HG02642 (cell line): ENCODE measurements around the gene MALT1.
A peak's percentile ranks its signal among the peaks of the same experiment; 100 is the strongest.
"Not testable (repeated sequence)": the region's sequence is repeated elsewhere in the genome, so short reads cannot be mapped to it uniquely, and the experiment has no call there.

ENCODE experiments used
- ATAC-seq: cut with Tn5 transposase; IDR thresholded peaks from one replicate; pipeline ENCODE4 v1.9.1; 2021; ENCODE audit warnings: mild to moderate bottlenecking; ENCODE audit not compliant: unreplicated experiment, poor library complexity

Gene MALT1, protein sequence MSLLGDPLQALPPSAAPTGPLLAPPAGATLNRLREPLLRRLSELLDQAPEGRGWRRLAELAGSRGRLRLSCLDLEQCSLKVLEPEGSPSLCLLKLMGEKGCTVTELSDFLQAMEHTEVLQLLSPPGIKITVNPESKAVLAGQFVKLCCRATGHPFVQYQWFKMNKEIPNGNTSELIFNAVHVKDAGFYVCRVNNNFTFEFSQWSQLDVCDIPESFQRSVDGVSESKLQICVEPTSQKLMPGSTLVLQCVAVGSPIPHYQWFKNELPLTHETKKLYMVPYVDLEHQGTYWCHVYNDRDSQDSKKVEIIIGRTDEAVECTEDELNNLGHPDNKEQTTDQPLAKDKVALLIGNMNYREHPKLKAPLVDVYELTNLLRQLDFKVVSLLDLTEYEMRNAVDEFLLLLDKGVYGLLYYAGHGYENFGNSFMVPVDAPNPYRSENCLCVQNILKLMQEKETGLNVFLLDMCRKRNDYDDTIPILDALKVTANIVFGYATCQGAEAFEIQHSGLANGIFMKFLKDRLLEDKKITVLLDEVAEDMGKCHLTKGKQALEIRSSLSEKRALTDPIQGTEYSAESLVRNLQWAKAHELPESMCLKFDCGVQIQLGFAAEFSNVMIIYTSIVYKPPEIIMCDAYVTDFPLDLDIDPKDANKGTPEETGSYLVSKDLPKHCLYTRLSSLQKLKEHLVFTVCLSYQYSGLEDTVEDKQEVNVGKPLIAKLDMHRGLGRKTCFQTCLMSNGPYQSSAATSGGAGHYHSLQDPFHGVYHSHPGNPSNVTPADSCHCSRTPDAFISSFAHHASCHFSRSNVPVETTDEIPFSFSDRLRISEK

DNA sequence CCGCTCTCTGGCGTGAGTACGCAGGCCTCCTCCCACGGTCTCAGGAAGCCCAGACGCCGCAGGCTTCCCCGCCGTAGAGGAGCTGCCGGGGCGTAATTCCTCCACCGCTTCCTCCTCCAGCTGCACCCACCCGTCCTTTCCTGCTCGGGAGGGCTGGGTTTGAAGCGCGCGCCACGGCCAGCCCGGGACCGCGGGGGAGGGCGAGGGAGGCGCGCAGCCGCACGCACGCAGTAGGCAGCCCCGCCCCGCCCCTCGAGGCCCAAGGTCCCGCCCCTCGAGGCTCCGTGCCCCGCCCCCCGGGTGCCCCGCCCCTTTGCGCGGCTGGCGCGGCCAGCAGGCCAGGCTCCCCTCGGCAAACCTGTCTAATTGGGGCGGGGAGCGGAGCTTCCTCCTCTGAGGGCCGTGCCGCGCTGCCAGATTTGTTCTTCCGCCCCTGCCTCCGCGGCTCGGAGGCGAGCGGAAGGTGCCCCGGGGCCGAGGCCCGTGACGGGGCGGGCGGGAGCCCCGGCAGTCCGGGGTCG lies at the start of gene MALT1:
TSS of gene MALT1 (plus strand) at position 355 of the 521 bp plus-strand sequence. CDS start 179 bp downstream, outside the sequence.
- ATAC-seq, result peak; percentile 79

DNA sequence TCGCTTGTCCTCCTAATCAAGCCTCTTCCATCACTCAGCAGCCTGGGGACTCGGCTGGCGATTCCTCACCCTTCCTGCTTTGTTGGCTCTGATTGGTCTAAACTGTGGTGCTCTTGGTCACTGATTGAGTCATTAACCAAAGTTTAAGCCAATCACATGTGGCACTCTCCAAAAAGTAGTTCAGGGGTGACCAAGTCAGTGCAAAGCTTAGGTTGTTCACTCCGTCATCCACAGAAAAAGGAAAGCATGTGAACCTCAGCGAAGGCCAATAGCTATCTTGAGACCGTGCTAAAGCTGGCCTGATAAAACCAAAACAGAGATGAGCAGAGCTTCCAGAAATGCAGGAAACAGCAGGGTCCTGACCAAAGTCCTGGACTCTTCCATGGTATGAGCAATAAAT lies 47.3 kb upstream of the MALT1 start:
- ATAC-seq, result no peak

DNA sequence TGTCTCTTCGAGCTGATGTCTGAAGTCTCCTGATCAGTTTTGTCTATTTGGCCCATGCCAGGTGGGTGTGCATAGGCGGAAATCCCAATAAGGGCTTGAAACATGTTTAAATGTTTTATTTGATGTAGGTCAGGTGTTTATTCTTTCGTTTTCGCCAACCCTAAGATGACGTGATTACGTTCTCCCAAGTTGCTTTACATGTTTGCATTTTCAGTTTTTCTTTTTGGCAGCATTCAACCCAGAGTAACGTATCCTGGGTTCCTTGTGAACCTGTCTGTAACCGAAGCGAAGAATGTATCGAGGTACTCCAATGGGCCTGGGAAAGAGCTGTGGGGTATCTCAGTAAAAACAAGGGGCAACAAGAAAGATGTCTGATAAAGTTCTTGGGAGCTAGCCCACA lies 45.4 kb upstream of the MALT1 start:
- no peak for ATAC-seq

DNA sequence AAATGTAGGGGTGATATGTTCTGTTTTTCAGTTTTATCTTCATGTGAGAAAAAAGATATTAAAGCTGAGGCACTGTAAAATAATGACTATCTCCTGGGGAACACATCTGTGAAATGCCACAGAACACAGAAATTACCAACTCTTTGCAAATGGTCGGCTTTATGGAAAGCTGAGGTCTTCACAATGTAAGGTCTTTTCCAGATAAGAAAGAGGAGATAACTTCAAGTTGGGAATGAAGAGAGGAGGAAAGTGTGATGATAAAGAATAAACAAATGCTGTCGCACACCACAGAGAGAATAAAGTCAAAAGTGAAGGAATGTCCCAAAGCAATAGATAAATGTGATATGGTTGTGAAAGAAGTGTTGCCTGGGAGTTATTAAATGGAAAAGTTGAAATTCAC lies 41.2 kb upstream of the MALT1 start:
- ATAC-seq, result no peak

DNA sequence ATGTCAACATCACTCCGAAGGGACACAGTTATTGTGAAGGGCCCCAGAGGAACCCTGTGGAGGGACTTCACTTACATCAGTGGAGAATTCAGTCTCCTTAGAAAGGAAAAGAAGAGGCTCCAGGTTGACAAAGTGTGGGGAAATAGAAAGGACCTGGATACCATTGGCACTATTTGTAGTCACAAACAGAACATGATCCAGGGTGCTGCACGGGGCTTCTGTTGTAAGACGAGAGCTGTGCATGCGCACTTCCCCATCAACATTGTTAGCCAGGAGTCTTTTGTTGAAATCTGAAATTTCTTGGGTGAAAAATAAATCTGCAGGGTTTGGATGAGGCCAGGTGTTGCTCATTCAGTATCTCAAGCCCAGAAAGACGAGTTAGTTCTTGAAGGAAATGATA lies 40.0 kb upstream of the MALT1 start:
- ATAC-seq, result no peak

DNA sequence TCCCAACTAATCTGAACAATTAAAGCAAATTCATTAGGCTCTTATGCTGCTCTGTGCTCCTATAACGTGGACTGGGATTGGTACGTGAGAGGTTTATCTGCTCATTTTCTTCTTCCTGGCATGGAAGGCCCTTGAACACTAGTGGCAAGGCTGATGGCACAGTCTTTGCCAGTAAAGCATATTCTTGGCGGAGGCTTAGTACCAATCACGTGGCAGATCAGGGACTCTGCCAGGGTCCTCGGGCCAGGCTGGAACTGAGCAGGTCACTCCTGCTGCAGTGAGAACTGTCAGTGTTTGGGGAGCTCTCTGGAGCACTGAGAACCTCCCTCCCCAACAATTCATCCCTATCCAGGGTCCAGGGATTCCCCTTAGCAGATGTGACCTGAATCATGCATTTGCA lies 38.7 kb upstream of the MALT1 start:
- ATAC-seq, result no peak

DNA sequence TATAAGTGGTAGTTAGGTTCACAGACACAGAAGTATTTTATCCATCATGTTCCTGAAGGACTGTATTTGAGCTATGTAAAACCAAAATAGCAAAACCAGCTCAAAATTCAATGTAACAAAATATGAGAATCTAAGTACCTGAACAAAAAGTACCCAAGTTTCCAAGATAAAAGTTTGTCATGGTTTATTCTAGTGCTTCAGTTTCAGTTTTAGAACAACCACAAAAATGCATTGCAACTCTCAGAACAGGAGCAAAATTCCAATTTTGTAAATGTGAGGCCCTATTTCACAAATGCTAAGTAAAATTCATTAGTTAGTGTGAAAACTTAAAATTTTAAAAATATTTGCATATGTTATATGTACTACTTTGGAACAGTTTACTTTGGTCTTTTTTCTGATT lies 37.4 kb upstream of the MALT1 start:
- ATAC-seq, result no peak

DNA sequence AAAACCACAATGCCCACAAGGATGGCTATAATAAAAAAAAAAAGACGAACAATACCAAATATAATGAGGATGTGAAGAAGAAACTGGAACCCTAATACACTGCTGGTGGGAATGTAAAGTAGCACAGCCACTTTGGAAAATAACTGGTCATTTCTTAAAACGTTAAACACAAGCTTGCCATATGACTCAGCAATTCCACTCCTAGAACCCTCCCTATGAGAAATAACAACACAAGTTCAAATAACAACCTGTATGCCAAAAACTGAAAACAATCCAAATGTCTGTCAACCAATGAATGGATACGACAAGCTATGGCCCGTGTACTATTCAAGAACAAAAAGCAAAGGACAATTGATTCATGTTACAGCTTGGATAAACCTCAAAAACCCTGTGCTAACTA lies 35.4 kb upstream of the MALT1 start:
- ATAC-seq, result no peak

DNA sequence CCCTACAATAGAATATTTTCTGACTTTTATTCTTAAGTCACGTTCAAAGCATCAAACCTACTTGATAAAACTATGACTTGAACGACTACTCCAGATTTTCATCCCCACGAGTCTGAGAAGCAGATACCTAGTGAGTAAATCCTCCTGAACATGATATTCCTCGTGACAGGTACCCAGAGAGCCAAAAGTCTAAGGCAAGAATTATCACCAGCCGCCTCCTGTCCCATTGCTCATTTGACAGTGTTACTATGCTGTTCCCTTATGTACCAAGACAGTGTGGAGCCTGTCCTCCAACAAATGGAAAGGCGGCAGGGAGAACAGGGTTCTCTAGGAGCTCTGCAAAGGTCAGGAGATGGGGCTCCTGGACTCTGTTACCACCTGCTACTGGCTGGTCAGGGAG lies 34.1 kb upstream of the MALT1 start:
- no peak for ATAC-seq

DNA sequence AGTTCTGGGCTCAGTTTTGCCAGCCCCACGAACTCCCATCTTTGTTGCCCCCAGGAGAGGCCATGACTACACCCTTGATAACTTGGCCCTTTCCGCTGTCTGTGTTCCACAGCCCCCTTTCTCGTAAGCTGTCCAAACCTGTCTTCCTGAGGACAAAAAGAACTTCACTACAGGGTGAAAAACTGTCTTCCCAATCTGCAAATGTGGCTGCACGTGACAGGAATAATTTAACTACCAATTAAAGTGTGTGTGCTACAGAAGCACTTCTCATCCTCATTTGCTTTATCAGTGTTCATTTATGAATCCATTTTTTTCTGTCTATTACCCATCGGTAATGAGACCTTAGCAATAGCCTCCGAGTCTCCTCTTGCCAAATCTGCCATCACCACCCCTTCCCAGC lies 33.3 kb upstream of the MALT1 start:
- ATAC-seq, result no peak

DNA sequence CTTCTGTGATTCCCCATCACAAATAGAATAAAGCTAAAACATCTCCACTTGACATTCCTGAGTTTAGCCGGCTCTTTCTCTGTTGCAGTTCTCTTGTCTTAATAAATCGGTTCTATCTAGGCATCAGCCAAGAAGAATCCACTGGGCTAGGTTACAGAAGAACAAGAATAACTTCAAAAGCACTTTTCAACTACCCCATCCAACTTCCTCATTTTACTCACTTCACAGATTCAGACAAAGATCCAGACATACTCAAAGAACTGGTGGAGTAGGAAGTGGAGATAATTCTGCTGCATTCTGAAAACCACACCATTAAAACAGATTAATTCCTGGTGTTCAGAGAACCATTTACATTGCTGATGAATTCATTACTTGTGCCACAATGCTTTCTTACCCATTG lies 32.8 kb upstream of the MALT1 start:
- peak; percentile 48 for ATAC-seq

DNA sequence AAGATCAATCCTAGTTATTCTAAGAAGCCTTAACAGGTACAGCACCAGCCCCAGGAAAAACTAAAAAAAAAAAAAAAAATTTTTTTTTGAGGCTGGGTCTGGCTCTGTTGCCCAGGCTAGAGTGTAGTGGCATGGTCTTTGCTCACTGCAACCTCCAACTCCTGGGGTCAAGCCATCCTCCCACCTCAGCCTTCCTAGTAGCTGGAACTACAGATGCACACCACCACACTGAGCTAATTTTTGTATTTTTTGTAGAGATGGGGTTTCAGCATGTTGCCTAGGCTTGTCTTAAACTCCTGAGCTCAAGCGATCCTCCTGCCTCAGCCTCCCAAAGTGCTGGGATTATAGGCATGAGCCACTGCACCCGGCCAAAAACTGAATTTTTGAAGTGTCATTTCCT lies 32.0 kb upstream of the MALT1 start:
- ATAC-seq, result no peak

DNA sequence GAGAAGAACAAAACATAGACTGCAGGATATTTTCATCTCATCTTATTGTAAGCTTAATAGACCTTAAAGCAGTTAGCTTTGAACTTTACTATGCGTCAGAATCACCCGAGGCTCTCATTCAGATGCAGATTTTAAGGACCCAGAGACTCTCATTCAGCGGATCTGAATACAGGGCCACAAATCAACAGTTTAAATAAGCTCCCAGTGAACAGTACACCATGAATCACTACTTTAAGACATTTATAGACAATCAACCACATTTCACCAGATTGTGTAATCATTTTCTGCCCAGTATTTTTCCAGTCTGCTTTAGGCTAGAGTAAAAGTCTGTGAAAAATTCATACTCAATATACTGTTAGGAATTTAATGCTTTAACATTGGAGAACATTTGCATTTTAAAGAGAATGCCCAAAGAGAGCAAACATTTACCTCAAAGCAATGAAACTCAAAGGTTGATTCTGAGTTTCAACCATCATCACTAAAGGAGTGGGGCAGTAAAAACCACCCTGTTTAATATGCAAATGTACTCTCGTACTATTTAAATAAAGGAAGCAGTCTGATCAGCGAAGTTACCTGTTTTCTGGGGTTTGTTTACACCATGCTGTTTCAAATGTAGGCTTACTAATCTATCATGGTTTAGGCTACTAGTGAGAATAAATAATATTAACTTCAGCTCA lies 31.4 kb upstream of the MALT1 start:
- ATAC-seq, result no peak

DNA sequence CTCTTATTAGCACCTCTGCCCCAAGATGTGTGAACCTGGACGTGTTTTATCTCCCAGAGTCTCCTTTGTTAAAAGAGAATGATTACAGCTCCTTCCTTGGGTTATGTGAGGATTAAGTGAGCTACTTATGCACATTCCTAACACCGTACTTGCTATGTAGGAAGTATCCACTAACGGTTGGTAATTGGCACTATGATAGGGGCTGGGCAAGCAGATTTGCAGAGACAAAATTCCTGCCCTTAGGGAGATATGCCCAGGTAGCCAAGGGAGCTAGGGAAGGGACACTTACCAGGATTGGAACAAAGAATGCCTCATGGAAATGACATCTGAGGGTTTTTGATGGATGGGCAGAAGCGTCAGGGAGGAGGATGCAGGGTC lies 30.8 kb upstream of the MALT1 start:
- ATAC-seq, result no peak

DNA sequence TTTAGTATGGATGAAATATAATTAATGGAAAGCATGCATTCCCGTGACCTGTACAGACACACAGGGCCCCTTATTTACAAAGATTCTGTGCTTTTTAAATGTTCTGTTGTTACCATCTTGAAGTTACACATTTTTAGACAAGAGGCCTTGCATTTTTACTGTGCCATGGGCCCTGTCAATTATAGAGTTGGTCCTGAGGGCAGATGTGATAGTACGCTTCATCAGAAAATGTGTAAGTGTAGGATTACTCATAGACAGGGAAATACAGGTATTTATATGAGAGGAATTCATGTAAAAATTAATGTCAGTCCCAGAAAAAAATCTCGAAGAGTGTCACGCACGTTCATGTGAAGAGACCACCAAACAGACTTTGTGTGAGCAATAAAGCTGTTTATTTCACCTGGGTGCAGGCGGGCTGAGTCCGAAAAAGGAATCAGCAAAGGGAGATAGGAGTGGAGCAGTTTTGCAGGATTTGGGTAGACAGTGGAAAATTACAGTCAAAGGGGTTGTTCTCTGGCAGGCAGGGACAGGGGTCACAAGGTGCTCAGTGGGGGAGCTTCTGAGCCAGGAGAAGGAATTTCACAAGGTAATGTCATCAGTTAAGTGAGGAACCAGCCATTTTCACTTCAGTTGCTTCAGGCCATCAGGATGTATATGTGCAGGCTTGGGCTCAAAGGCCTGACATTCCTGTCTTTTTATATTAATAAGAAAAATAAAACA lies 30.2 kb upstream of the MALT1 start:
- no peak for ATAC-seq

DNA sequence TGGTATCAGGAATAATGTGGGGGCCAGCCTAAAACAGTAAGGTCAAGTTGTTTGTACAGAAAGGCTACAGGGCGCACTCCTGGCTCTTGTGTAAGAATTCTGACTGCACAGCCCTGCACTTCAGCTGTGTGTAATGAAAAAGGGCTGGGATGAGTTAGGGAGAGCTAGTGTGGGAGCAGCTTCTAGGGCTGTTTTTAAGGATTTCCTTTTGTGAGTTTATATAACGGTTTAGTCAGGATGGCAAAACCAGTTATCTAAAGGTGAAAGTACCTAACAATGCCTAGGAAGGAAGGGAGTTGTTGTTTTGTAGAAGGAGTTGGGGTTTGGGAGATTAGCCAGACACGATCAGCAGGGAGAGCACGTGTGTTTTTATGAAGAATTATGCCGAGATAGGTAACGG lies 27.7 kb upstream of the MALT1 start:
- ATAC-seq, result not testable (repeated sequence)

DNA sequence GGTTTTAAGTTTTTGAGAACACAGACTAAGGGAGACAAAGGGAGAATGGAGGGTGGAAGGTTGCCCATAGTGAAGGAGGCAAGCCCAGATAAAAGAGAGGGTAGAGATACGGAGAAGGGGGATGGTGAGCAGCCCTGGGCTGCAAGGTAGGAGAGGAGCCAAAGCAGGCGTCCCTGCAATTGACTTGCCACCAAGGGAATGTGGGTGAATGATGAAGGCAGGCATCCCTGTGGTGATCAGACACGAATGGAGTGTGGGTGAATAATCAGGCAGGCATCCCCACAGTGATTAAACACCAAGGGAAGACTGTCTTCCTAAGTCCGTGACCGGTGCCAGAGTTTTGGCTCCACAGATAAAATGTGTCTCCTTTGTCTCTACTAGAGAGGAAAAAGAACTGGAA lies 25.9 kb upstream of the MALT1 start:
- ATAC-seq, result no peak

DNA sequence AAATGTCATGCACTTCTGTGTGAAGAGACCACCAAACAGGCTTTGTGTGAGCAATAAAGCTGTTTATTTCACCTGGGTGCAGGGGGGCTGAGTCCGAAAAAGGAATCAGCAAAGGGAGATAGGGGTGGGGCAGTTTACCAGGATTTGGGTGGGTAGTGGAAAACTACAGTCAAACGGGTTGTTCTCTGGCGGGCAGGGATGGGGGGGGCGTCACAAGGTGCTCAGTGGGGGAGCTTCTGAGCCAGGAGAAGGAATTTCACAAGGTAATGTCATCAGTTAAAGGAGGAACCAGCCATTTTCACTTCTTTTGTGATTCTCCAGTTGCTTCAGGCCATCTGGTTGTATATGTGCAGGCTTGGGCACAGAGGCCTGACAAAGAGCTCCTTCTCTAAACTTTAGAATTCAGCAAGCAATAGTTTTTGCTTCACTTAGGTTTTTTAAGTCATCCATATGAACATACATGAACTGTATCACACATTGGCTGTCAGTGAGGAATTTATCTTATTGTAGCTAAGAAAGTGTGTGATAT lies 24.9 kb upstream of the MALT1 start:
- ATAC-seq, result no peak

DNA sequence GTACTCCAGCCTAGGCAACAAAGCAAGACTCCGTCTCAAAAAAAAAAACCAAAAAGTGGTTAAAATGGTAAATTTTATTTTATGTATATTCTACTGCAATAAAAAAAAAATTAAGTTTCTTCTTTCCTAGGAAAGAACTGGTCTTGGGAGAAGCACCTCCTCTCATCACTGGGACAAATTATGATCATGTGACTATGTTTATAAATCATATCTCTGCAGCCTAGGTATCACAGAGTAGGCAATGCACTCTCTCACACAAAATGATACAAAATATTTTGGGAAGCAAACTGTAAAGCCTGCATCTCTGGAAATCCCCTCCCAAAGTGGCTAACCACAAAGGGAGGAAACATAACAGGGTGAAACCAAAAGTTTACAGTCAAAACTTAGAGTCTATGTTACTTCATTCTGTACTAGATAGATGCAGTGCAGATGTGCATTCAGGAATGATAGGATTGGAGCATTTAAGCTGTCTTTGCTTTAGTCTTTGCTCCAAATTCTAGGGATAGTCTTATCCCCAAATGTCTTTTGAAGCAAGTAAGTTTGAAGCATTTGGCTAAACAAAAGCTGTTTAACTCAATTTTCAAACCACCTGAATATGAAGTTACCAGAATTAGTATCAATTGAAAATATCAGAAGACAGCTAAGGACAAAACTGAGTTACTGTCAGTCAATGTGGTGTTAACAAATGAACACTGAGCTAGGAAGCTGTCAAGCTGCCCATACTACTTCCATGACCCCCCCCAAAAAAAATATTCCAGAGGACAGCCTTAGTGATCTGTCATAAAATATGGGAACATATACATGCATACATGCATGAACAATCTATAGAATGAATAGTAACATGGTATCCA lies 21.1 kb upstream of the MALT1 start:
- peak; percentile 85 for ATAC-seq
